DND-41 (cell line): ENCODE measurements around the gene FHIT.

ENCODE experiments used
- CTCF ChIP-seq: IDR thresholded peaks from 2 replicates; pipeline ENCODE4 v1.5.1; 2012; ENCODE audit warnings: borderline replicate concordance, low read length, moderate library complexity, mild to moderate bottlenecking; ENCODE audit not compliant: poor library complexity, severe bottlenecking; ENCODE audit errors: extremely low read depth
- EZH2 ChIP-seq: IDR thresholded peaks from 3 replicates; pipeline ENCODE4 v1.6.1; 2012; ENCODE audit warnings: borderline replicate concordance, low read depth, mild to moderate bottlenecking, moderate library complexity, low read length, inconsistent platforms; ENCODE audit not compliant: severe bottlenecking

- TF ChIP-seq CTCF = no peak
- TF ChIP-seq EZH2 = no peak
Observed at GRCh38 chr3:60363817-60364216, 887.4 kb downstream of the FHIT start.
